ENCODE results near the gene SEPHS2. TPM values are rescaled to one million over a fixed set of nuclear protein-coding genes. Genes with fewer than 3 reads are reported as not detected.

Gene SEPHS2, protein sequence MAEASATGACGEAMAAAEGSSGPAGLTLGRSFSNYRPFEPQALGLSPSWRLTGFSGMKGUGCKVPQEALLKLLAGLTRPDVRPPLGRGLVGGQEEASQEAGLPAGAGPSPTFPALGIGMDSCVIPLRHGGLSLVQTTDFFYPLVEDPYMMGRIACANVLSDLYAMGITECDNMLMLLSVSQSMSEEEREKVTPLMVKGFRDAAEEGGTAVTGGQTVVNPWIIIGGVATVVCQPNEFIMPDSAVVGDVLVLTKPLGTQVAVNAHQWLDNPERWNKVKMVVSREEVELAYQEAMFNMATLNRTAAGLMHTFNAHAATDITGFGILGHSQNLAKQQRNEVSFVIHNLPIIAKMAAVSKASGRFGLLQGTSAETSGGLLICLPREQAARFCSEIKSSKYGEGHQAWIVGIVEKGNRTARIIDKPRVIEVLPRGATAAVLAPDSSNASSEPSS
- 11.3 and 24.5 TPM in 2 replicates for total RNA-seq

DNA sequence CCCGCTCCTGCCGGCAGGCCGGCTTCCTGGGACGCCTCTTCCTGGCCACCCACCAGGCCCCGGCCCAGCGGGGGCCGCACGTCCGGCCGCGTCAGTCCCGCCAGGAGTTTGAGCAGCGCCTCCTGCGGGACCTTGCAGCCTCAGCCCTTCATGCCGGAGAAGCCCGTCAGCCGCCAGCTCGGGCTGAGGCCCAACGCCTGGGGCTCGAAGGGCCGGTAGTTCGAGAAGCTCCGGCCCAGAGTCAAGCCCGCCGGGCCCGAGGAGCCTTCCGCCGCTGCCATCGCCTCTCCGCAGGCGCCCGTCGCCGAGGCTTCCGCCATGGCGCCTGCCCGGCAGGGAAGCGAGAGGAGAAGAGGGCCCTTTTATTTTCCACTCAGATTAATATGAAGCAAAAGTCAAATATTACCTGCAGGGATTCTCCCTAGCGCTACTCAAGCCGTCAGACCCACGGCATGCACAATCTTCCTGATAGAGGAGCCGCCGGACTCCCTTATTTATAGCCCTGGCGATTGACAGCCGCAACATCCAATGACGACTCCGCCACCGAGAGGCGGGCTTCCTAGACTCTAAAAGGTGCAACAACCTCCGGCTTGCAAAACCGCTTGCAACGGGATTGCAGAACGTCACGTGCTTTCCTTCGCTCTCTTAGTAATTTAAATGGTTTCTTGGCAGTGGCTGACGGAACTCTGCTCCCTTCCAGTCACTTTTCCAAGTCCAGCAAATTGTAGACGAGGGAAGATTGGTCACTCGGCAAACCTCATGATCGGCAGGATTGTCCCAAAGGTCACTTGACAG is at the start of gene SEPHS2:
Gene SEPHS2, minus strand, starts transcription at position 467 of the 795 bp plus-strand sequence. Its CDS starts 147 bp downstream, at position 320.

DNA sequence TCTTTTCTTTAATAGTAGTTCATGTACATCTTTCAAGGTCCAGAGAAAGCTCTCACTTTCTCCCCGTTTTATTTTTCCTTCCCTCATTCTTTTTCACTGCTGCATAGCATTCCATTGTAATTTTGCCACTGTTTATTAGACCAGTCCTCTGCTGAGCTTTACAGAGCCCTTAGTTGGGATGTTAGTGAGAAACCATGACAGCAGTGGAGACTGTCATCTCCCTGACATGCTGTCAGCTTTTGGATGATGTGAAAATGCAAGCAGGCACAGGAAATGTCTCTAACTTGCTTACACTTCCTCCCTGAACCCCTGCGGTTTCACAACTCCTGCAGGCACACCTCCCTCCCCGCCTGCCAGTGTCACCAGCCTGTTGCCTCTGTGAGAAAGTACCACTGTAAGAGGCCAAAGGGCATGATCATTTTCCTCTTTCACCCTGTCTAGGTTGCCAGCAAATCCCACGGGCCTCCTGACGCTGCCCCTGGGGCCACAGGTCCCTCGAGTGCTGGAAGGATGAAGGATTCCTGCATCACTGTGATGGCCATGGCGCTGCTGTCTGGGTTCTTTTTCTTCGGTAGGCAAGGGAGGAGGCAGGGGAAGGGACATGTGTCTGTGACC is 26.8 kb upstream of the SEPHS2 start, which contains the start of gene ITGAL:
Gene ITGAL, plus strand, starts transcription at position 415 of the 615 bp plus-strand sequence. Its CDS starts 96 bp downstream, at position 511.

DNA sequence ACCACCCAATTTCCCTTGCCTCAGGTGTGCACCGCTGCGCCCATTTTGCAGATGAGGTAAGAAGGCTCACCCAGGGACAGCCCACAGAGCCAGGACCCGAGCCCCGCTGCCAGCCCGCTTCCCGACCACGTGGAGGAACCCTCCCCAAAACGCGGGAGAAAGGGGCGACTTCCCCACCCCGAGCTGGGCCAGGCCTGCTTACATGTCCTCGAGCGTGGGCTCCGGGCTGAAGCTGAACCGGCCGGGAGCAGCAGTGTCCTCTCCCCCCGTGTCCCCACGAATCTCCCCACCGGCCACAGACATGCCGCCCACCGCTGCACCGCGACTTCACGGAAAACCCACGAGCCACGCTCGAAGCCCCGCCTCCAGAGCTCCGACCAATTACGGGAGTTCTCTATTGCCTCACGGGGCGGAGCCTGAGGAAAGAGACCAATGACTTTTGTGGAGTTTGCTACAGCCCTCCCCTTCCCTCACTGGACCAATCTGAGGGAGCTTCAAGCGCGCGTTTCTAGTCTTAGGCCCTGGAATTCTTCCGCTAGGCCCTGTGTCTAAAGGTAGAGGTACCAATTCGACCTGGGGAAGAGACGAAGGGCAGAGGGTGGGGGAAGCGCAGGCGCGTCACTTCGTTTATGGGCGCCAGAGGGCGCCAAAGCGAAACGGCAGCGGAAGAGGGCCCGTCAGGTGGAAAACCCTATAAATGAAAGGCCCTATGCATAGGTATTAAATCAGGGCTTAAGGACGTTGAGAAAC is 15.8 kb downstream of the SEPHS2 start, which contains the start of gene DCTPP1:
Gene DCTPP1, minus strand, starts transcription at position 353 of the 750 bp plus-strand sequence. Its CDS starts 50 bp downstream, at position 303.

DNA sequence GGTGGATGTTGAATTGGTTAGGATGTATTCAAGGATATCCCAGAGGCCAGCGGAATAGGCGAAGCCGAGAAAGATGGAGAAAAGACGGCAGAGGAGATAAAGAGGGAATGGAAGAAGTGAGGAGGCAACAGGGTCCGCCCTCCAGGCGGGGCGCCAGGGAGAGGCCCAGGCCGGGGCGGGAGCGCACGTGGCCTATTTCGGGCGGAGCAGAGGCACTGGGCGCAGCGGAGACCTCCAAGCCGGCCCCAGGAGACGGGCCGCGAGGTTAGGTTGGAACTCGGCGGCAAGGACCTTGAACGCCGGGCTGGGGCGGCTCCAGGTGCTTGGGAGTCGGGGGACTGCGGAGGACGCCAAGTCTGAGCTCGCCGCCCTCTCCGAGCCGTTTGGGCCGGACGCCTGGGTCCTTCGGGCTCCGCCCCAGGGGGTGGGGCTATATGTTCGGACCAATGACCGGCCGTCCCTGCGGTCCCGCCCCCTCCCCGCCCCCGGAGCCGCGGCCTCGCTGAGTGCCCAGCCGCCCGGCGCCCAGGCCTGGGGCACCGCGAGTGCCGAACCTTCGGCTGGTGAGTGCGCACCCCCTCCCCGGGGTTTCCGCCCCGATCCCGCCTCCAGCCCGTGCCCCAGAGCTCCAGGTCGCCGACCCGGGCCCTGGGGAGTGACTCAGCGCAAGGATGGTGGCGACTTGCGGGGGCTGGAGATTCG is 38.4 kb downstream of the SEPHS2 start, which contains the start of gene ZNF771:
Gene ZNF771, plus strand, starts transcription at position 505 of the 702 bp plus-strand sequence. CDS start 448 bp downstream, outside the sequence.

DNA sequence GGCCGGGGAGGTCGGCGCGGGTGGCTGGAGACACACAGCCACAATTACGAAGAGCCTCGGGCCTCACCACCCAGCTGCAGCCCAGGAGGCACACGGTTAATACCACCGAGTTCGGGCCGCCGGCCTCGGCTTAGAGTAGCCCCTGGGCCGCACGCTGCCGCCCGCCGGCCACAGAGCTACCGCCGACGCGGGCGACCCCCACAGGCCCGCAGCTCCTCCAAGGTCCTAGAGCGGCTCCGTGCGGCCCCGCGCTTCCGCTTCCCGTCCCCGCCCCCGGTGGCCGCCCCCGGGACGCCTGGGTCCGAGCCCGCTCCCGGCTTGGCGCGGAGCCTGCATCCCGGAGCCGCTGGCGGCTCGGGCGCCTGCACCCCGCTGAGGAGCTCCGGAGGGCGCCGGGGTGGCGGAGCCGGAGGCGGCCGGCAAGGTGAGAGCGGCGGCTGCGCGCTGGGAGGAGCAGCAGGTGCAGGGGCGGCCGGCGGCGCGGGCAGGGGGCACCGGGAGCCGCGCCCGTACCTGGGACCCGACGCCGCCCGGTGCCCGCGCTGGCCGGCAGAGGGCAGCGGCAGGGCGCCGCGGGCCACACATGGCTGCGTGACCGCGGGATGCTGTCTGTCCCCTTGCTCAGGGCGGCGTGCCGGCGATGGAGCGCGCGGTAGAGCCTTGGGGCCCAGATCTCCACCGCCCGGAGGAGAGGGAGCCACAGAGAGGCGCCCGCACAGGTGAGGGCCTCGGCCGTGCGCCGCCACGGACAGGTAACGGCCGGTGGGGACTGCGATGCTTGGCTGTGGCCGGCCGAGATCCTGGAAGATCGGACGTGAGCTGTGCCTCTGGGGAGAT is 50.3 kb downstream of the SEPHS2 start, which contains the start of gene ZNF48:
Gene ZNF48, plus strand, starts transcription at position 266 of the 837 bp plus-strand sequence. Its CDS starts 375 bp downstream, at position 641.

Small RNAs within 50 kb of the gene (small RNA-seq; reads per million reads assigned to genes)
- not detected for gene RF00019 (ENCODE audit: low replicate concordance)
- gene RF00406 (ENCODE audit: low replicate concordance): 5.0 reads per million, percentile 88 among the genes with 10 or more reads in this experiment
- gene RNU7-61P (ENCODE audit: low replicate concordance): 0.29 reads per million

Other genes with a start within 250 kb of the SEPHS2 start
- gene SULT1A3, start 246.6 kb downstream of the SEPHS2 start, total RNA-seq: 2.8 and 4.9 TPM in 2 replicates
- 0.29 and 1.1 TPM in 2 replicates for gene NPIPB13, start 197.4 kb downstream of the SEPHS2 start, total RNA-seq
- gene CD2BP2, start 90.6 kb downstream of the SEPHS2 start, total RNA-seq: 38.3 and 39.5 TPM in 2 replicates
- 43.1 and 57.8 TPM in 2 replicates for gene TBC1D10B, start 75.4 kb downstream of the SEPHS2 start, total RNA-seq
- not detected in 2 replicates for gene MYL11, start 71.1 kb downstream of the SEPHS2 start, total RNA-seq
- gene SEPTIN1, start 63.3 kb downstream of the SEPHS2 start, total RNA-seq: not detected in 2 replicates
- 7.7 and 14.7 TPM in 2 replicates for gene ZNF48, start 50.5 kb downstream of the SEPHS2 start, total RNA-seq
- 7.9 and 10.2 TPM in 2 replicates for gene ZNF771, start 38.3 kb downstream of the SEPHS2 start, total RNA-seq
- 6.8 and 19.8 TPM in 2 replicates for gene DCTPP1, start 15.8 kb downstream of the SEPHS2 start, total RNA-seq
- gene ITGAL, start 26.9 kb upstream of the SEPHS2 start, total RNA-seq: not detected in 2 replicates
- 17.3 and 25.8 TPM in 2 replicates for gene ZNF768, start 80.7 kb upstream of the SEPHS2 start, total RNA-seq
- gene ZNF747, start 89.0 kb upstream of the SEPHS2 start, total RNA-seq: 10.1 and 14.5 TPM in 2 replicates
- 7.3 and 7.4 TPM in 2 replicates for gene ZNF764, start 112.5 kb upstream of the SEPHS2 start, total RNA-seq
- gene ZNF688, start 125.8 kb upstream of the SEPHS2 start, total RNA-seq: 10.2 and 11.8 TPM in 2 replicates
- 10.0 and 14.7 TPM in 2 replicates for gene ZNF785, start 139.8 kb upstream of the SEPHS2 start, total RNA-seq
- gene ZNF689, start 164.5 kb upstream of the SEPHS2 start, total RNA-seq: 8.5 and 9.7 TPM in 2 replicates
- gene PRR14, start 205.1 kb upstream of the SEPHS2 start, total RNA-seq: 7.2 and 18.9 TPM in 2 replicates
- gene FBRS, start 212.6 kb upstream of the SEPHS2 start, total RNA-seq: 25.8 and 34.4 TPM in 2 replicates